PC-3 (cell line): ENCODE measurements around the gene PRDM11. TPM values are rescaled to one million over a fixed set of nuclear protein-coding genes. Genes with fewer than 3 reads are reported as not detected.

Experiments
- ATAC-seq: fragments of 200-7000 bp; cut with Tn5 transposase; 2 replicates; pipeline ENCODE4 v1.9.1; 2020; ENCODE audit warnings: mild to moderate bottlenecking, moderate library complexity
- BruUV-seq: library from RNA; stranded (reverse); fragments of 400-500 nt; replicated peaks from 2 replicates; lab custom pipeline; 2021; lab: Mats Ljungman, UMichigan
- CTCF ChIA-PET: fragments of 300-600 bp; sonication (Branson Sonifier 250); formaldehyde crosslinking; loops from one replicate; lab custom pipeline; 2022; ENCODE audit warnings: antibody characterized with exemption; lab: Charles Lee
- POLR2A ChIA-PET: fragments of 300-600 bp; sonication (Branson Sonifier 250); formaldehyde crosslinking; loops from one replicate; lab custom pipeline; 2022; ENCODE audit warnings: antibody characterized with exemption; ENCODE audit not compliant: unreplicated experiment; lab: Charles Lee
- DNase-seq: peaks from one replicate; pipeline ENCODE4 v3.0.0-alpha.2; 2015
- H2AFZ ChIP-seq: fragments of 300-600 bp; sonication (generic); 2 replicates; pipeline ENCODE4 v1.6.0; 2016; ENCODE audit warnings: antibody characterized with exemption, low read length
- H3F3A ChIP-seq: fragments of 300-600 bp; sonication (generic); one replicate; pipeline ENCODE4 v1.6.0; 2017; ENCODE audit warnings: antibody characterized with exemption, low read length, control low read depth, mild to moderate bottlenecking; ENCODE audit not compliant: unreplicated experiment
- H3K27ac ChIP-seq: fragments of 300-600 bp; sonication (generic); 2 replicates; pipeline ENCODE4 v1.5.1; 2016; ENCODE audit warnings: mild to moderate bottlenecking, low read length
- H3K27me3 ChIP-seq: fragments of 300-600 bp; sonication (generic); 2 replicates; pipeline ENCODE4 v1.6.1; 2016; ENCODE audit warnings: low read length, mixed read lengths
- H3K36me3 ChIP-seq: fragments of 300-600 bp; sonication (generic); 2 replicates; pipeline ENCODE4 v1.6.1; 2016; ENCODE audit warnings: low read depth, mixed run types, low read length, mixed read lengths
- H3K4me1 ChIP-seq: fragments of 300-600 bp; sonication (generic); 2 replicates; pipeline ENCODE4 v1.5.1; 2016; ENCODE audit warnings: low read length; ENCODE audit not compliant: insufficient read depth
- H3K4me2 ChIP-seq: fragments of 300-600 bp; sonication (generic); 2 replicates; pipeline ENCODE4 v1.6.0; 2016; ENCODE audit warnings: low read length
- H3K4me3 ChIP-seq: fragments of 300-600 bp; sonication (generic); 2 replicates; pipeline ENCODE4 v1.5.1; 2016; ENCODE audit warnings: mild to moderate bottlenecking, low read length, mixed read lengths
- H3K79me2 ChIP-seq: fragments of 300-600 bp; sonication (generic); 2 replicates; pipeline ENCODE4 v1.6.1; 2017; ENCODE audit warnings: low read length, mixed read lengths
- H3K9ac ChIP-seq: fragments of 300-600 bp; sonication (generic); 2 replicates; pipeline ENCODE4 v1.6.0; 2016; ENCODE audit warnings: mild to moderate bottlenecking, low read length
- H3K9me2 ChIP-seq: fragments of 300-600 bp; sonication (generic); replicated peaks from 2 replicates; pipeline ENCODE4 v1.6.1; 2016; ENCODE audit warnings: mixed run types, low read length, mixed read lengths
- H3K9me3 ChIP-seq: fragments of 300-600 bp; sonication (generic); 2 replicates; pipeline ENCODE4 v1.6.1; 2016; ENCODE audit warnings: low read length, mixed read lengths
- H4K20me1 ChIP-seq: fragments of 300-600 bp; sonication (generic); 2 replicates; pipeline ENCODE4 v1.6.1; 2016; ENCODE audit warnings: low read length, mixed read lengths
- CTCF ChIP-seq: fragments of 300-600 bp; sonication (generic); conservative IDR thresholded peaks from 2 replicates; pipeline ENCODE4 v1.5.1; 2017; ENCODE audit warnings: antibody characterized with exemption, low read depth, mild to moderate bottlenecking, low read length
- EZH2 ChIP-seq: fragments of 300-600 bp; sonication (generic); IDR thresholded peaks from one replicate; pipeline ENCODE4 v1.6.1; 2017; ENCODE audit warnings: antibody characterized with exemption, mild to moderate bottlenecking, low read length; ENCODE audit not compliant: unreplicated experiment
- EZH2phosphoT487 ChIP-seq: fragments of 300-600 bp; sonication (generic); IDR thresholded peaks from 2 replicates; pipeline ENCODE4 v1.6.1; 2018; ENCODE audit warnings: mild to moderate bottlenecking, antibody characterized with exemption, low read length, borderline replicate concordance
- intact Hi-C: fragments of 100-400 bp; cut with micrococcal nuclease; formaldehyde crosslinking; loops from 2 replicates; pipeline ENCODE4 v1.9.0; 2023
- total RNA-seq: library from RNA; depleted of rRNA; stranded (reverse); fragments of >200 nt; gene quantifications from 2 replicates; pipeline ENCODE4 v1.2.3, GENCODE V29; 2014

The PRDM11 gene
- total RNA-seq, 1 experiment from 2014 or later = 5.0 TPM

- H3K27ac ChIP-seq = no peak overlapping the region
- H3K9ac ChIP-seq = no peak overlapping the region
- POLR2A ChIA-PET = no interaction called here
- H3K4me2 ChIP-seq = no peak overlapping the region
- no peaks in the 10 kb centered on the region for H3K79me2 ChIP-seq
- DNase-seq = no peak
- no peaks in the 10 kb centered on the region for H3K4me1 ChIP-seq
- H3K36me3 ChIP-seq = no peaks in the 10 kb centered on the region
- no peaks in the 10 kb centered on the region for H3K9me2 ChIP-seq
- CTCF ChIA-PET = interaction anchor here (0.7 kb wide), 1 partner anchor 11 kb away, joined by 3 read pairs; no protein-coding TSS in a partner anchor
- no peaks in the 10 kb centered on the region for H4K20me1 ChIP-seq
- intact Hi-C loops = no loop called here
- no peak overlapping the region for H3K4me3 ChIP-seq
- H3K9me3 ChIP-seq = no peaks in the 10 kb centered on the region
- no peak for TF ChIP-seq EZH2phosphoT487
- TF ChIP-seq EZH2 = no peak
- no peak for TF ChIP-seq CTCF
- no peak for ATAC-seq
- no peaks in the 10 kb centered on the region for H3K27me3 ChIP-seq
- no peak overlapping the region for H2AFZ ChIP-seq
- BruUV-seq = no TSS peak
- no peaks in the 10 kb centered on the region for H3F3A ChIP-seq
Observed at GRCh38 chr11:45169310-45170072, 23.1 kb downstream of the PRDM11 start.

GRCh38 chr11:45170484-45170883 lies 24.0 kb downstream of the PRDM11 start:
- Histone ChIP-seq H3K4me1 (no peaks in the 10 kb centered on the region), H3K27me3 (no peaks in the 10 kb centered on the region), H3K27ac (no peak overlapping the region), H3K4me3 (no peak overlapping the region), H2AFZ (no peak overlapping the region), H3F3A (no peaks in the 10 kb centered on the region), H3K9ac (no peak overlapping the region), H3K36me3 (no peaks in the 10 kb centered on the region), H3K9me2 (no peaks in the 10 kb centered on the region), H3K79me2 (no peaks in the 10 kb centered on the region), H3K9me3 (no peaks in the 10 kb centered on the region), H3K4me2 (no peak overlapping the region), H4K20me1 (no peaks in the 10 kb centered on the region)
- intact Hi-C loops = no loop called here
- DNase-seq (no peak), ATAC-seq (no peak)
- BruUV-seq = no TSS peak
- ChIA-PET CTCF (no interaction called here), POLR2A (no interaction called here)
- TF ChIP-seq EZH2phosphoT487 = no peak
- TF ChIP-seq CTCF = no peak
- no peak for TF ChIP-seq EZH2

DNA sequence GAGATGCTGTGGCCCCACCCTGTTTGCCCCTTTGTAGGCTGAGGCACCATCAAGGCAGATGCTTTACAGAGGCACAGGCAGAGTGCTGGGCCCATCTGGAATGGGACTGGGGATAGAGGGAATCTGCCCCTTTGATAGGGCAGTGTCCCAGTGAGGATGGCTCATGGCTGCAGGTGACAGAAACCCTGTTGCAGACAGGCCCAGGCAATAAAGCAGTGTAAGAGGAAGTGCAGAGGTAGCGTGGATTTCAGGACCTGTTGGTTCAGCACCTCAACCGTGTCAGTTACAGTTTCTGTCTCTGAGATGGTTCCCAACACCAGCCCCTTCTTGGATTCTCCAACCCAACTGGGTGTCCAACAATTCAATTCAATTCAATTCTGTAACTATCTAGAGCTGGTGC lies 25.1 kb downstream of the PRDM11 start:
- ChIA-PET CTCF (no interaction called here), POLR2A (no interaction called here)
- Histone ChIP-seq H3K9me2 (no peaks in the 10 kb centered on the region), H3K9ac (no peak overlapping the region), H2AFZ (no peak overlapping the region), H4K20me1 (no peaks in the 10 kb centered on the region), H3K4me1 (no peaks in the 10 kb centered on the region), H3K4me2 (no peak overlapping the region), H3F3A (no peaks in the 10 kb centered on the region), H3K4me3 (no peak overlapping the region), H3K27ac (no peak overlapping the region), H3K27me3 (no peaks in the 10 kb centered on the region), H3K79me2 (no peaks in the 10 kb centered on the region), H3K36me3 (no peaks in the 10 kb centered on the region), H3K9me3 (no peaks in the 10 kb centered on the region)
- DNase-seq (no peak), ATAC-seq (no peak)
- intact Hi-C loops = no loop called here
- TF ChIP-seq CTCF = no peak
- no peak for TF ChIP-seq EZH2phosphoT487
- TF ChIP-seq EZH2 = no peak
- no TSS peak for BruUV-seq
